Upper lobe of right lung (tissue), 1 donor: ENCODE results near the gene MUC3A. TPM values are rescaled to one million over a fixed set of nuclear protein-coding genes. Genes with fewer than 3 reads are reported as not detected.
"Not testable (repeated sequence)": the region's sequence is repeated elsewhere in the genome, so short reads cannot be mapped to it uniquely, and the experiment has no call there.

Experiments
- ATAC-seq: fragments of 200-7000 bp; cut with Tn5 transposase; one replicate; pipeline ENCODE4 v1.9.1; 2020; ENCODE audit warnings: mild to moderate bottlenecking, moderate library complexity
- DNase-seq: peaks from one replicate; pipeline ENCODE4 v3.0.0-alpha.2; 2020
- H3K27ac ChIP-seq: fragments of 200-600 bp; one replicate; pipeline ENCODE4 v1.8.0; 2022
- H3K27me3 ChIP-seq: fragments of 200-600 bp; one replicate; pipeline ENCODE4 v1.8.0; 2022; ENCODE audit warnings: mild to moderate bottlenecking
- H3K36me3 ChIP-seq: fragments of 200-600 bp; one replicate; pipeline ENCODE4 v1.8.0; 2022
- H3K4me1 ChIP-seq: fragments of 200-600 bp; one replicate; pipeline ENCODE4 v1.8.0; 2022
- H3K4me3 ChIP-seq: fragments of 200-600 bp; one replicate; pipeline ENCODE4 v1.8.0; 2022; ENCODE audit warnings: mild to moderate bottlenecking
- H3K9me3 ChIP-seq: fragments of 200-600 bp; one replicate; pipeline ENCODE4 v1.8.0; 2022
- intact Hi-C: fragments of 100-400 bp; cut with DNase I; formaldehyde crosslinking; loops from one replicate; pipeline ENCODE4 v1.11.0; 2022
- long read RNA-seq: library from polyadenylated mRNA; unstranded; transcript quantifications from one replicate; pipeline ENCODE4 v2.0.0, GENCODE V29; 2021
- total RNA-seq: library from RNA; stranded (reverse); fragmentation: NEBNext Ultra II Directional; extraction: Animal tissue kit (Norgen Biotek cat#: 25700); gene quantifications from one replicate; pipeline ENCODE4 v1.2.1, GENCODE V29; 2021
- TF ChIP-seq, protein P1 (sequence below): fragments of 200-600 bp; IDR thresholded peaks from one replicate; pipeline ENCODE4 v1.8.0; 2022; ENCODE audit warnings: antibody characterized with exemption
- donor health status: DM: no; HTN: yes; CAD: no; lungs with severe emphysema.

Gene MUC3A
- 2.7 TPM for total RNA-seq
- long read RNA-seq: 0 reads

GRCh38 chr7:100949227-100949932, at the start of gene MUC3A:
MUC3A (plus strand) TSS chr7:100949534; CDS start chr7:100949625, 91 bp downstream.
- Histone ChIP-seq H3K27ac (no peak within 1 kb of the TSS), H3K4me3 (no peak within 1 kb of the TSS), H3K27me3 (peaks cover 29% of the 10 kb centered on the region), H3K36me3 (no peaks in the 10 kb centered on the region), H3K4me1 (no peaks in the 10 kb centered on the region), H3K9me3 (no peaks in the 10 kb centered on the region)
- DNase-seq: no peak
- intact Hi-C loops: no loop called here
- TF ChIP-seq, protein P1, sequence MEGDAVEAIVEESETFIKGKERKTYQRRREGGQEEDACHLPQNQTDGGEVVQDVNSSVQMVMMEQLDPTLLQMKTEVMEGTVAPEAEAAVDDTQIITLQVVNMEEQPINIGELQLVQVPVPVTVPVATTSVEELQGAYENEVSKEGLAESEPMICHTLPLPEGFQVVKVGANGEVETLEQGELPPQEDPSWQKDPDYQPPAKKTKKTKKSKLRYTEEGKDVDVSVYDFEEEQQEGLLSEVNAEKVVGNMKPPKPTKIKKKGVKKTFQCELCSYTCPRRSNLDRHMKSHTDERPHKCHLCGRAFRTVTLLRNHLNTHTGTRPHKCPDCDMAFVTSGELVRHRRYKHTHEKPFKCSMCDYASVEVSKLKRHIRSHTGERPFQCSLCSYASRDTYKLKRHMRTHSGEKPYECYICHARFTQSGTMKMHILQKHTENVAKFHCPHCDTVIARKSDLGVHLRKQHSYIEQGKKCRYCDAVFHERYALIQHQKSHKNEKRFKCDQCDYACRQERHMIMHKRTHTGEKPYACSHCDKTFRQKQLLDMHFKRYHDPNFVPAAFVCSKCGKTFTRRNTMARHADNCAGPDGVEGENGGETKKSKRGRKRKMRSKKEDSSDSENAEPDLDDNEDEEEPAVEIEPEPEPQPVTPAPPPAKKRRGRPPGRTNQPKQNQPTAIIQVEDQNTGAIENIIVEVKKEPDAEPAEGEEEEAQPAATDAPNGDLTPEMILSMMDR: no peak
- ATAC-seq: peak; percentile 14

- DNase-seq: no peak
- TF ChIP-seq, protein P1: no peak
- intact Hi-C loops: no loop called here
- no peak overlapping the region for H3K4me3 ChIP-seq
- H3K27me3 ChIP-seq: peaks cover 18% of the 10 kb centered on the region
- H3K4me1 ChIP-seq: peaks cover 7% of the 10 kb centered on the region
- no peaks in the 10 kb centered on the region for H3K36me3 ChIP-seq
- no peak for ATAC-seq
- no peaks in the 10 kb centered on the region for H3K9me3 ChIP-seq
- no peak overlapping the region for H3K27ac ChIP-seq
These were observed 48.4 kb upstream of the MUC3A start for GRCh38 chr7:100900978-100901377.

- TF ChIP-seq, protein P1: no peak
These were observed 47.4 kb upstream of the MUC3A start for GRCh38 chr7:100901921-100902332.

DNA sequence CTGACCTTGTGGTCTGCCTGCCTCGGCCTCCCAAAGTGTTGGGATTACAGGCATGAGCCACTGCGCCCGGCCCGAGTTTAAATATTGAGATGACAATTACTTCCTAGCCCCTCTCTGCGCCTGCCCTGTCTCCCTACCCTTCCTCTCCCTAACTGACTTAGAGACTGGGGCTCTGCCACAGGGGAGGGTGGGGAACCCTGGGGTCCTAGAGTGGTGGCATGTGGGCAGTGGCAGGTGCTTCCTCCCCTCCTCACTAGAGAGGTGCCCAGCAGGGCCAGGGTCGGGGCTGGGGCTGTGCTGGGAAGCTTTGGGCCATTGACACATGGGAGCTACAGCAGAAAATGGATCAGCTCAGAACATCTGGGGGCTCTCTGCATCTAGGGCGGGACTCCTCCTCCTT, 46.7 kb upstream of the MUC3A start:
- no peak overlapping the region for H3K4me3 ChIP-seq
- no peak for DNase-seq
- ATAC-seq: no peak

More at GRCh38 chr7:100901921-100902332, 47.4 kb upstream of the MUC3A start:
- Histone ChIP-seq H3K4me3 (no peak overlapping the region), H3K4me1 (no peaks in the 10 kb centered on the region), H3K27ac (no peak overlapping the region), H3K36me3 (no peaks in the 10 kb centered on the region), H3K9me3 (peaks cover 3% of the 10 kb centered on the region), H3K27me3 (peaks cover 10% of the 10 kb centered on the region)
- ATAC-seq (no peak), DNase-seq (no peak)
- intact Hi-C loops: no loop called here

DNA sequence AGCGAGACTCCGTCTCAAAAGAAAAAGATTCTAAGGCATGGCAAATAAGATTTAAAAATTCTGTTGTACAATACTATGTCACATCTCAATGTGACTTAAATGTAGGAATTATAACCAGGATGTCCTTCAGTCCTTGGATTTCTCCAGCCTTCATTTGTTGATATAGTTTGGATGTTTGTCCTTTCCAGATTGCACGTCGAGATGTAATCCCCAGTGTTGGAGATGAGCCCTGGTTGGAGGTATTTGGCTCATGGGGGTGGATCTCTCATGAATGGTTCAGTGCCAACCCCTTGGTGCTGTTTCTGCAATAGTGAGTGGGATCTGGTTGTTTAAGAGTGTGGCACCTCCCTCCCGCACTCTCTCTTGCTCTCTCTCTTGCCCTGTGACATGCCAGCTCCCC, 40.8 kb upstream of the MUC3A start:
- intact Hi-C loops: no loop called here
- Histone ChIP-seq H3K4me3 (no peak overlapping the region), H3K9me3 (peaks cover 3% of the 10 kb centered on the region), H3K27ac (no peak overlapping the region), H3K36me3 (no peaks in the 10 kb centered on the region), H3K27me3 (no peaks in the 10 kb centered on the region), H3K4me1 (no peaks in the 10 kb centered on the region)
- TF ChIP-seq, protein P1: no peak
- ATAC-seq (no peak), DNase-seq (no peak)

More for the DNA sequence above, 46.7 kb upstream of the MUC3A start:
- Histone ChIP-seq H3K9me3 (peaks cover 3% of the 10 kb centered on the region), H3K27ac (no peak overlapping the region), H3K4me1 (no peaks in the 10 kb centered on the region), H3K36me3 (no peaks in the 10 kb centered on the region), H3K27me3 (peaks cover 6% of the 10 kb centered on the region)
- TF ChIP-seq, protein P1: no peak
- intact Hi-C loops: no loop called here

DNA sequence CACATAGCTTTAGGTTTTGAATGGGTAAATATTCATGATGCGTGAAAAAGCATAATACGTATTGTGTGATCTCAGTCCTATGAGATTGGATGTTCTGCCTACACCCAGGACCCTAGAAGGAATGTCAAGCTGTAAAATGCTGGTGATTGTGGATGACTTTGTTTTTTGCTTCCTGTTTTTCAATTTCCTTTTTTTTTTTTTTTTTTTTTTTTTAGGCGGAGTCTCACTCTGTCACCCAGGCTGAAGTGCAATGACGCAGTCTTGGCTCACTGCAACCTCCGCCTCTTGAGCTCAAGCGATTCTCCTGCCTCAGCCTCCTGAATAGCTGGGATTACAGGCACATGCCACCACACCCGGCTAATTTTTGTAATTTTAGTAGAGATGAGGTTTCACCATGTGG, 38.9 kb upstream of the MUC3A start:
- H3K9me3 ChIP-seq, H3K27me3 ChIP-seq, H3K36me3 ChIP-seq, DNase-seq, intact Hi-C loops, H3K4me1 ChIP-seq, H3K4me3 ChIP-seq, H3K27ac ChIP-seq: not testable (repeated sequence)
- peak; percentile 27 for ATAC-seq
